Peyer's patch (tissue), 4 donors: ENCODE measurements around the gene TACO1.

Experiments
- POLR2A ChIP-seq, 2 donors: fragments of 450-650 bp; IDR thresholded peaks; one replicate each; pipeline ENCODE4 v1.5.1; 2017; ENCODE audit warnings: antibody characterized with exemption in 2 of 2, mild to moderate bottlenecking in 2 of 2, moderate library complexity in 2 of 2
- TF ChIP-seq, protein P1 (sequence below), 6 experiments: fragments of 450-650 bp in 4 of 6; fragments of 200-600 bp in 2 of 6; sonication (generic) in 1 of 6; IDR thresholded peaks; one replicate each; pipeline ENCODE4 v1.5.1; 2017 to 2019; ENCODE audit warnings: antibody characterized with exemption in 6 of 6, mild to moderate bottlenecking in 3 of 6, moderate library complexity in 1 of 6

- TF ChIP-seq POLR2A (IDR thresholded peaks at IDR 0.05) = no peak
- TF ChIP-seq, protein P1, sequence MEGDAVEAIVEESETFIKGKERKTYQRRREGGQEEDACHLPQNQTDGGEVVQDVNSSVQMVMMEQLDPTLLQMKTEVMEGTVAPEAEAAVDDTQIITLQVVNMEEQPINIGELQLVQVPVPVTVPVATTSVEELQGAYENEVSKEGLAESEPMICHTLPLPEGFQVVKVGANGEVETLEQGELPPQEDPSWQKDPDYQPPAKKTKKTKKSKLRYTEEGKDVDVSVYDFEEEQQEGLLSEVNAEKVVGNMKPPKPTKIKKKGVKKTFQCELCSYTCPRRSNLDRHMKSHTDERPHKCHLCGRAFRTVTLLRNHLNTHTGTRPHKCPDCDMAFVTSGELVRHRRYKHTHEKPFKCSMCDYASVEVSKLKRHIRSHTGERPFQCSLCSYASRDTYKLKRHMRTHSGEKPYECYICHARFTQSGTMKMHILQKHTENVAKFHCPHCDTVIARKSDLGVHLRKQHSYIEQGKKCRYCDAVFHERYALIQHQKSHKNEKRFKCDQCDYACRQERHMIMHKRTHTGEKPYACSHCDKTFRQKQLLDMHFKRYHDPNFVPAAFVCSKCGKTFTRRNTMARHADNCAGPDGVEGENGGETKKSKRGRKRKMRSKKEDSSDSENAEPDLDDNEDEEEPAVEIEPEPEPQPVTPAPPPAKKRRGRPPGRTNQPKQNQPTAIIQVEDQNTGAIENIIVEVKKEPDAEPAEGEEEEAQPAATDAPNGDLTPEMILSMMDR (IDR thresholded peaks at IDR 0.05) = no peak
These were observed 47.2 kb downstream of the TACO1 start for GRCh38 chr17:63647936-63648335.
